Small intestine (tissue), 16 donors: Measurements from ENCODE around the gene HOOK2. TPM values are rescaled to one million over a fixed set of nuclear protein-coding genes. Genes with fewer than 3 reads are reported as not detected.
"Not testable (repeated sequence)": the region's sequence is repeated elsewhere in the genome, so short reads cannot be mapped to it uniquely, and the experiment has no call there.

Experiments
- DNase-seq, 2 donors: peaks; one replicate each; pipeline versions ENCODE4 v3.0.0 to v3.0.0-alpha.2; 2013
- FAIRE-seq: peaks from 2 replicates; lab custom pipeline; 2012; peaks lifted over from hg19 to GRCh38; lab: Jason Lieb, UNC
- H3K27ac ChIP-seq, 3 donors: one replicate each; pipeline ENCODE4 v1.5.1; 2013; ENCODE audit warnings: low read length in 2 of 3, mild to moderate bottlenecking in 2 of 3, control low read depth in 1 of 3, inconsistent platforms in 1 of 3, low read depth in 1 of 3, moderate library complexity in 1 of 3
- H3K27me3 ChIP-seq, 3 donors: one replicate each; pipeline ENCODE4 v1.6.1; 2013; ENCODE audit warnings: low read length in 3 of 3, inconsistent platforms in 1 of 3; ENCODE audit not compliant: control insufficient read depth in 3 of 3, insufficient read depth in 3 of 3
- H3K36me3 ChIP-seq, 3 donors: one replicate each; pipeline ENCODE4 v1.6.1; 2013; ENCODE audit warnings: low read length in 3 of 3, inconsistent platforms in 1 of 3, low read depth in 1 of 3, mild to moderate bottlenecking in 1 of 3, moderate library complexity in 1 of 3; ENCODE audit not compliant: control insufficient read depth in 3 of 3, insufficient read depth in 2 of 3
- H3K4me1 ChIP-seq, 3 donors: one replicate each; pipeline ENCODE4 v1.6.1; 2013; ENCODE audit warnings: low read length in 2 of 3, inconsistent platforms in 1 of 3, low read depth in 1 of 3, mild to moderate bottlenecking in 1 of 3, moderate library complexity in 1 of 3; ENCODE audit not compliant: control insufficient read depth in 3 of 3, insufficient read depth in 2 of 3
- H3K4me3 ChIP-seq, 3 donors: one replicate each; pipeline ENCODE4 v1.5.1; 2013; ENCODE audit warnings: low read length in 3 of 3, control low read depth in 1 of 3, inconsistent platforms in 1 of 3, low read depth in 1 of 3, mild to moderate bottlenecking in 1 of 3, moderate library complexity in 1 of 3
- H3K9me3 ChIP-seq, 2 donors: one replicate each; pipeline ENCODE4 v1.6.1; 2013; ENCODE audit warnings: low read depth in 1 of 2, low read length in 1 of 2; ENCODE audit not compliant: control insufficient read depth in 2 of 2, insufficient read depth in 1 of 2
- WGBS, 3 donors: extraction: QIAGEN DNeasy Blood & Tissue Kit; methylation state at CpG; one replicate each; pipeline ENCODE4 v1.1.7; 2013; 5-methylcytosine and 5-hydroxymethylcytosine counted together
- long read RNA-seq, 10 donors: transcript quantifications; one replicate each; lab custom pipeline, GENCODE V29; 2026
- polyA plus RNA-seq, 4 donors: library from polyadenylated mRNA; stranded (reverse) in 3 of 4; unstranded in 1 of 4; fragments of 200-250 nt in 3 of 4; fragments of 120-200 nt in 1 of 4; gene quantifications; one replicate each; pipeline versions ENCODE4 v1.2.1 to v1.2.3, GENCODE V29; 2013
- donor health status: healthy with polysubstance abuse.
- donor health status: control.
- donor health status: control.
- donor health status: Bipolar disorder and iron deficiency.
- donor health status: healthy.

The HOOK2 gene
- 100 to 1,000 TPM in 3 of 4 donors, 10 to 100 TPM in 1; 61.8 to 206 (median 167) TPM for polyA plus RNA-seq
- long read RNA-seq, donor 1 = 0 reads
- long read RNA-seq, donor 2, transcript HOOK2-210 (3 exons, 890 nt) = major isoform, 8 of 10 reads
- long read RNA-seq, donor 2, partial matches to known transcripts = 0 of 10 reads
- long read RNA-seq, donor 2, other reads (novel, unspliced or antisense) = 0 of 10 reads
- long read RNA-seq, donor 3, transcript HOOK2-210 (3 exons, 890 nt) = major isoform, 11 of 87 reads
- long read RNA-seq, donor 3, partial matches to known transcripts = 53 of 87 reads
- long read RNA-seq, donor 3, other reads (novel, unspliced or antisense) = 17 of 87 reads
- long read RNA-seq, donor 4 = 0 reads
- long read RNA-seq, donor 5, transcript HOOK2-210 (3 exons, 890 nt) = major isoform, 12 of 29 reads
- long read RNA-seq, donor 5, partial matches to known transcripts = 11 of 29 reads
- long read RNA-seq, donor 5, other reads (novel, unspliced or antisense) = 5 of 29 reads
- long read RNA-seq, donor 6, transcript HOOK2-210 (3 exons, 890 nt) = major isoform, 12 of 31 reads
- long read RNA-seq, donor 6, partial matches to known transcripts = 6 of 31 reads
- long read RNA-seq, donor 6, other reads (novel, unspliced or antisense) = 5 of 31 reads
- long read RNA-seq, donor 7, partial matches to known transcripts = 0 of 2 reads
- long read RNA-seq, donor 7, other reads (novel, unspliced or antisense) = 0 of 2 reads
- long read RNA-seq, donor 8, partial matches to known transcripts = 0 of 2 reads
- long read RNA-seq, donor 8, other reads (novel, unspliced or antisense) = 0 of 2 reads
- long read RNA-seq, donor 9, transcript HOOK2-210 (3 exons, 890 nt) = major isoform, 9 of 13 reads
- long read RNA-seq, donor 9, partial matches to known transcripts = 0 of 13 reads
- long read RNA-seq, donor 9, other reads (novel, unspliced or antisense) = 0 of 13 reads
- long read RNA-seq, donor 10, transcript HOOK2-201 (22 exons, 2,603 nt) = minor isoform, 6 of 111 reads
- long read RNA-seq, donor 10, transcript HOOK2-210 (3 exons, 890 nt) = major isoform, 12 of 111 reads
- long read RNA-seq, donor 10, partial matches to known transcripts = 76 of 111 reads
- long read RNA-seq, donor 10, other reads (novel, unspliced or antisense) = 10 of 111 reads

GRCh38 chr19:12774588-12775555 is at the start of gene HOOK2:
Gene HOOK2 (minus strand): TSS chr19:12775552. CDS start chr19:12775449, 103 bp downstream.
- Histone ChIP-seq H3K4me1 (peaks cover 0 to 44% (median 0%) of the 10 kb centered on the region in 3 donors), H3K27me3 (no peaks in the 10 kb centered on the region), H3K27ac (peak within 1 kb of the TSS; percentile 96 to 98 (median 96)), H3K9me3 (no peaks in the 10 kb centered on the region), H3K36me3 (peaks cover 0 to 48% (median 11%) of the 10 kb centered on the region in 3 donors), H3K4me3 (peak within 1 kb of the TSS; percentile 65 to 73 (median 73))
- FAIRE-seq = no peak
- WGBS, 3 donors = 6 to 20% (median 16%) methylated on average over 46 to 58 of the region's 58 CpGs
- DNase-seq = peak; percentile 99

GRCh38 chr19:12821761-12822160 is 46.4 kb upstream of the HOOK2 start:
- Histone ChIP-seq H3K4me1 (peaks cover 0 to 6% (median 4%) of the 10 kb centered on the region in 3 donors), H3K36me3 (no peaks in the 10 kb centered on the region), H3K9me3 (peaks cover 0 to 6% of the 10 kb centered on the region in 2 donors), H3K27ac (no peak overlapping the region), H3K27me3 (peaks cover 0 to 7% (median 0%) of the 10 kb centered on the region in 3 donors), H3K4me3 (no peak overlapping the region)
- DNase-seq (no peak), FAIRE-seq (no peak)
- WGBS, 3 donors = 86 to 92% (median 91%) methylated on average over 2 of the region's 2 CpGs

- WGBS, 3 donors = 91 to 96% (median 92%) methylated on average over 11 of the region's 11 CpGs
- peaks cover 0 to 17% (median 0%) of the 10 kb centered on the region in 3 donors for H3K36me3 ChIP-seq
- H3K4me3 ChIP-seq, H3K27ac ChIP-seq, DNase-seq, H3K4me1 ChIP-seq, FAIRE-seq, H3K9me3 ChIP-seq, H3K27me3 ChIP-seq: not testable (repeated sequence)
Observed at GRCh38 chr19:12817810-12818209, 42.5 kb upstream of the HOOK2 start.

- H3K9me3 ChIP-seq, H3K4me1 ChIP-seq, FAIRE-seq, H3K27ac ChIP-seq, H3K4me3 ChIP-seq, H3K27me3 ChIP-seq, DNase-seq: not testable (repeated sequence)
- 90% methylated on average over 6 of the region's 6 CpGs for WGBS, 3 donors
- H3K36me3 ChIP-seq = peaks cover 0 to 21% (median 0%) of the 10 kb centered on the region in 3 donors
Observed at GRCh38 chr19:12817188-12817587, 41.8 kb upstream of the HOOK2 start.

GRCh38 chr19:12815088-12815487 is 39.7 kb upstream of the HOOK2 start:
- H3K4me3 ChIP-seq = no peak overlapping the region
- peaks cover 0 to 35% (median 0%) of the 10 kb centered on the region in 3 donors for H3K36me3 ChIP-seq
- 89 to 93% (median 92%) methylated on average over 7 of the region's 7 CpGs for WGBS, 3 donors
- H3K9me3 ChIP-seq = no peaks in the 10 kb centered on the region
- DNase-seq (no peak), FAIRE-seq (no peak)
- no peak overlapping the region for H3K27ac ChIP-seq
- no peaks in the 10 kb centered on the region for H3K27me3 ChIP-seq
- H3K4me1 ChIP-seq = no peaks in the 10 kb centered on the region

GRCh38 chr19:12806242-12807081 is 31.1 kb upstream of the HOOK2 start, which contains the start of gene RNASEH2A:
Gene RNASEH2A (plus strand): TSS chr19:12806584. CDS start chr19:12806674, 90 bp downstream.
- DNase-seq (peak; percentile 88 to 95), FAIRE-seq (no peak)
- peaks cover 3 to 17% (median 4%) of the 10 kb centered on the region in 3 donors for H3K4me1 ChIP-seq
- no peaks in the 10 kb centered on the region for H3K27me3 ChIP-seq
- 4 to 5% (median 4%) methylated on average over 65 to 66 of the region's 66 CpGs for WGBS, 3 donors
- H3K9me3 ChIP-seq = no peaks in the 10 kb centered on the region
- peaks cover 0 to 27% (median 0%) of the 10 kb centered on the region in 3 donors for H3K36me3 ChIP-seq
- peak within 1 kb of the TSS; percentile 53 to 79 (median 63) for H3K27ac ChIP-seq
- H3K4me3 ChIP-seq = peak within 1 kb of the TSS; percentile 49 to 89 (median 70)

GRCh38 chr19:12804051-12804450 is 28.7 kb upstream of the HOOK2 start:
- H3K4me3 ChIP-seq = no peak overlapping the region
- no peak overlapping the region for H3K27ac ChIP-seq
- FAIRE-seq (no peak), DNase-seq (no peak)
- peaks cover 4 to 26% (median 5%) of the 10 kb centered on the region in 3 donors for H3K36me3 ChIP-seq
- 92 to 94% (median 94%) methylated on average over 26 of the region's 26 CpGs for WGBS, 3 donors
- no peaks in the 10 kb centered on the region for H3K27me3 ChIP-seq
- H3K4me1 ChIP-seq = peaks cover 3 to 25% (median 8%) of the 10 kb centered on the region in 3 donors
- no peaks in the 10 kb centered on the region for H3K9me3 ChIP-seq
